Measurements from ENCODE around the gene PDCD7. TPM values are rescaled to one million over a fixed set of nuclear protein-coding genes. Genes with fewer than 3 reads are reported as not detected.

The PDCD7 gene
- total and polyA plus RNA-seq, 5 experiments from 2014 or later, result 13.1 to 44.1 (median 19.4) TPM

DNA sequence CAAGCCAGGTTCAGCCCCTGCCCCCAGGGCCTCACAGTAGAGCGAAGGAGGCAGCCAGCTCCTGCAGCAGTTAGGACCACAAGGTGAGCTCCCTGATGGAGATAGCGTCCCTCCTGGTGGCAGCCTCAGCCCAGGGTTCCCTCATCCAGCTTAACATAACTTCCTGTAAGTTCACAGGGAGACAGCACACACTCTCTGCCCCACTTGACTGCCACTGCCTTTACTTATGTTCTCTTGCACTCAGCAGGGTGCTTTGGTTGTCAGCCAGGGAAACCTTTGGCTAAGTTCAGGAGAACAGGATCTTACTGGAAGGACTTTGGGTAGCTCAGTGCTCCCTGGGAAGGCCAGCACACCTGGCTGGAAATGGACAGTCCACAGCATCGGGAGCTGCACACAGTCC is 46.2 kb downstream of the PDCD7 start:
- peaks cover 6 to 7% (median 6%) of the 10 kb centered on the region in 4 donors for H3K4me1 Mint-ChIP-seq
- peaks cover 6 to 8% (median 7%) of the 10 kb centered on the region in 5 donors for H3K27me3 Mint-ChIP-seq
- ATAC-seq (no peak), DNase-seq (peak in 1 of 10 donors; percentile 28)
- no peaks in the 10 kb centered on the region for H3K9me3 Mint-ChIP-seq
- no peak overlapping the region for H3K4me3 Mint-ChIP-seq
- peak overlapping the region in 2 of 10 donors; percentile 51 to 86 for H3K27ac Mint-ChIP-seq
- H3K36me3 Mint-ChIP-seq, result peaks cover 0 to 4% (median 0%) of the 10 kb centered on the region in 3 donors
- POLR2A ChIA-PET, result interaction anchor here (0.9 kb wide), 1 partner anchor 9 kb away, joined by 3 read pairs; no protein-coding TSS in a partner anchor

DNA sequence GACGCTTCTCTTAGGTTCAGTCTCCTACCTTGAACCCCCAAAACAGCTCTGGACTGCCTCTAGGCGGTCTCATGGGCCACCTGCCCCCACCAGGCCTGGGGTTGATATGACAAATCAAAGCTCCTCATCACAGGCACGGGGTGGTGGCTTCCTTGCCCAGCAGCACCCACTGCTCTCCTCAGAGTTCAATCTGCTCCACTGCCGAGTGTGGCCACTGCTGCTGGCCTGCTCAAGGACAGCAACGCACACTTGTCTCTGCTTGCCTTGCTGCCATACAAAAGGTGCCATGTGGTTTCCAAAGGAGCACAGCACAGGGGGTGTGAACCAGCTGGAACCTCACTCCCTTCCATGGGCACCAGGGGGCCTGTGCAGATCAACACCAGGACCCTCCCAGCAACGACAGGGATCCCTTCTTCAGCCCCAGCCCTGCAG is 46.9 kb downstream of the PDCD7 start:
- POLR2A ChIA-PET, result interaction anchor here (0.9 kb wide), 1 partner anchor 8 kb away, joined by 3 read pairs; no protein-coding TSS in a partner anchor
- Mint-ChIP-seq H3K9me3 (no peaks in the 10 kb centered on the region), H3K27ac (peak overlapping the region in 3 of 10 donors; percentile 22 to 86 (median 22)), H3K36me3 (peaks cover 0 to 4% (median 0%) of the 10 kb centered on the region in 3 donors), H3K27me3 (peaks cover 7 to 14% (median 9%) of the 10 kb centered on the region in 5 donors), H3K4me3 (no peak overlapping the region), H3K4me1 (peaks cover 10 to 14% (median 12%) of the 10 kb centered on the region in 4 donors)
- DNase-seq (no peak), ATAC-seq (peak; percentile 34 to 37)

DNA sequence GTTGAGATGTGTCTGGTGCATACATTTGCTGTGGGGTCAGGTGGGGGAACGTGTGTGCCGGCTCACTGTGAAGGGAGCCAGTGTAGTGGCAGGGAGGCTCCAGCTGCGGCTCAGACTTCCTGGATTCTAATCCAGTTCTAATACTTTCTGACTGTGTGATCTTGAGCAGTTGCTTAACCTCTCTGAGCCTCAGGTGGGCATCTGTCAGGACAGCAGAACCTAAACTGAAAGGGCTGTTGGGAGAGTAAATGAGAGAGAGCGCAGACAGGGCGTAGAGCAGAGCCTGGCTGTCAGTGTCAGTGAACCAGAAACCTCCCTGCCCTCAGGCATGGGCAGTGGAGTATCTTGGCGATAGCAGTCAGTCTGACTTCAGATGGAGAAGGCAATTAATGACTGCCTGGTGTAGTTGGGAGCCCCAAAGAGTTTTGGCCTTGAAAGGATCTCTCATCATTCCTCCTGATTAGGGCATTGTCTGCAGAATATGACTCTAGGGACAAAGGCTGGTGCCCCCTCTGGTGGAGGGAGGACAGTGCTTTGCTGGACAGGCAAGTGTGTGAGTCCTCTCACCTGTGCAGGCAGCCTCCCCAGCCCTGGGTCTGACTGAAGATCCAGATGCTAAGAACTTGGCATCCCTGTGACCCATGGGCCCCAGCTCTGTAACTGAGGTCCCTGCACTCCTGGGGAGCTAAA is 47.5 kb downstream of the PDCD7 start:
- H3K9me3 Mint-ChIP-seq, result no peaks in the 10 kb centered on the region
- POLR2A ChIA-PET, result interaction anchor here (0.9 kb wide), 1 partner anchor 8 kb away, joined by 3 read pairs; no protein-coding TSS in a partner anchor
- DNase-seq, result peak in 1 of 10 donors; percentile 4
- peak in 1 of 2 donors; percentile 46 for ATAC-seq
- H3K4me3 Mint-ChIP-seq, result no peak overlapping the region
- peaks cover 0 to 4% (median 0%) of the 10 kb centered on the region in 3 donors for H3K36me3 Mint-ChIP-seq
- H3K4me1 Mint-ChIP-seq, result peaks cover 12 to 17% (median 14%) of the 10 kb centered on the region in 4 donors
- peak overlapping the region in 2 of 10 donors; percentile 20 to 33 for H3K27ac Mint-ChIP-seq
- H3K27me3 Mint-ChIP-seq, result peaks cover 7 to 16% (median 9%) of the 10 kb centered on the region in 5 donors

DNA sequence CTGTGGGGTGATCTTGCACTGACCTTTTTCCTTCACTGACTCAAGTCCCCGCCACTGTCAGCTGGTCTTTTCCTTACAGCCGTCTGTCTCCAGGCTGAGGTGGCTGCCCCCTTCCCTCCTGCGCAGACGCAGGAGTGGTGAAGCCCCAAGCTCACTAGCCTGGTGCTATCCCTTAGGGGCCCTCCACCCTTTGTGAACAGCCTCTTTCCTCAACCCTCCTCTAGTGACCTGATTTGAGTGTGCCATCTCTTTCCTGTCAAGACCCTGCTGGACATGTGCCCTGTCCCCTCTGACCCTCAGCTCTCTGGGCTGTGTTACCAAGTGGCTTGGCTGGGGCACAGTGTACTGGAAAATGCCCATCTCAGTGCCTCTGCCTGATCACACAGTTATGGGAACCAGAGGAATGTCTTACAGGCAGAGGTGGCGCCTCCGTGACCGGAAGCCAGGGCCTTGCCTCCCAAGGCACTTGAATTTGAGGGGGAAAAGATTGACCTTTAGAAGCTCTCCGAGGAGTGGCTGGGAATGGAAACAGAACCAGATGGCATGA is 48.3 kb downstream of the PDCD7 start:
- Mint-ChIP-seq H3K36me3 (peaks cover 0 to 4% (median 0%) of the 10 kb centered on the region in 3 donors), H3K27ac (peak overlapping the region in 1 of 10 donors; percentile 20), H3K9me3 (no peaks in the 10 kb centered on the region), H3K4me3 (no peak overlapping the region), H3K27me3 (peaks cover 7 to 22% (median 9%) of the 10 kb centered on the region in 5 donors), H3K4me1 (peaks cover 12 to 17% (median 14%) of the 10 kb centered on the region in 4 donors)
- ATAC-seq (no peak), DNase-seq (no peak)
- POLR2A ChIA-PET, result no interaction called here

DNA sequence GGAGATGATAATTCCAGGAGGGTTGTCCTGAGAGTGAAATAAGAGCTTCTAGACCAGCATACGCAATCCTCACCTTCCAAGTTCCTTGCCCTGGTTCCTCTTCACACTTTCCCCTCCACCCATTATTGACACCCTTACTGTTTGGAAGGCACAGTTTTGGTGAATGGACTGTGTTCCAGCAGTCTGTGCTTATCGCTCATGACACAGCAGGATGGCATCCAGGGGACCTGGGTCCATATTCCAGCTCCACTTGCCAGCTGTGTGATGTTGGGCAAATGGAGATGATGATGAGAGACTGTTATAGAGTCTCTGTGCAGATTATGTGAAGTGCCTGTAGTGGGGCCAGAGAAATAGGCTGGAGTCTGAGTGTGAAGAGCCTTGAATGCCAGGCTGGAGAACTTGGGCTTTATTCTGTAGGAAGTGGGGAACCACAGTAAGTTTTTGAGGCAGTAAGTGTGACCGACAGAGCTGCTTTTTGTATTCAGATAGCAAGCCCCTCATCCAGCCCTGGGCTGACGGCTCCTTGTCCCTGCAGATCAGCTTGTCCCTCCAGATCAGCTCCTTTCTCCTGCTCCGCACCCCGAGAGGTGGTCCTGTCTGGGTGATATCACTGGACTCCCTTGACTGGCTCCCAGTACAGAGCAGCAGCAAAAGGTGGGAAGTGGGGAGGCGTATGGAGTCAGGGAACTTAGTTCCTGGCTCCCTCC is 49.0 kb downstream of the PDCD7 start:
- peaks cover 12 to 17% (median 14%) of the 10 kb centered on the region in 4 donors for H3K4me1 Mint-ChIP-seq
- H3K4me3 Mint-ChIP-seq, result no peak overlapping the region
- ATAC-seq (no peak), DNase-seq (no peak)
- no peaks in the 10 kb centered on the region for H3K9me3 Mint-ChIP-seq
- POLR2A ChIA-PET, result no interaction called here
- H3K27ac Mint-ChIP-seq, result no peak overlapping the region
- peaks cover 7 to 26% (median 9%) of the 10 kb centered on the region in 5 donors for H3K27me3 Mint-ChIP-seq
- peaks cover 0 to 4% (median 0%) of the 10 kb centered on the region in 3 donors for H3K36me3 Mint-ChIP-seq

DNA sequence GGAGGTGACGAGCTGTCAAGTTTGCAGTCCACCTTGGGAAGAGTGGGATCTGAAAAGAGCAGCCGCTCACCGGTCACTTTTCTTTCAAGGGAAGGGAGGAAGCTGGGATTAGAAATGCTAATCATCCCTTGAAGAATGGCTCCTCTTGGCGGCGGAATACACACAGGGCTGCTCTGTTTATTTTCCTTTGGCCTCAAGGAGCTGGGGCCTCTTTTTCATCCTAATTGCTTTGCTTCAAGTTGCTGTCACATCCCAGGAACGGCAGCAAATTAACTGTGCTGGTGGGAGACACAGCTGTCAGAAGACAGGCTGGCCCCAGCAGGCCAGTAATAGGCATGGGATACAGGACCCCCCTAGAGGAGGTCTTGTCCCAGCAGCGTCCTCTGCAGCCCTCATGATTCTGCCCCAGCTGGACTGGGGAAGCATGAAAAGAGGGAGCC is 50.3 kb downstream of the PDCD7 start:
- no peak for ATAC-seq

DNA sequence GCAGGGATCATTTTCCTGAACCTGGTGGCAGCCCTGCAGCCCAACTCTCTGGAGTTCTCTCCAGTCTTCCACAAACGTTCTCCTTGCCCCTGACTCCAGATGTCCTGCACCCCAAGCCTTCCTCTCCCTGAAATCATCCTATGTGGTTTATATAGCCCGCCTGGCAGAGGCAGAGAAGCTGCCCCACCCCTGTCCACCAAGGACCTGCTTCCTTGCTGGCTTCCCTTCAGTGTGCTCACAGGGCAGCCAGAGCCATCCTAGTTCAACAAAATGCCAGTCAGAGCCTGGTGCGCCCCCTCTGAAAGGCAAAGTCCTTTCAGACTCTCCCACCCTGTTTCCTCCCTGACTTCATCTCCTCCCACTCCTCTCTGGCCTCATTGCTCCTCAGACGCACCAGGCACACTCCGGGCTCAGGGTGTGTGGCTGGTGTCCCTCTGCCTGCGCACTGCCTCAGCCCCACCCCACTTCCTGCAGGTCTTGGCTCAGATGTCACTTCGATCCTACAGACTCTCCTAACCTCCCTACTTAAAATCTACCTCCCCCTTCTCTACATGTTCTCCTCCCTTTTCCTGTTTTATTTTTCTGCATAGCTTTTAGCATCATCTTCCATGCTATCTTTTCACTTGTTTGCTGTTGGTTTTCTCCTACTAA is 51.2 kb downstream of the PDCD7 start:
- POLR2A ChIA-PET, result no interaction called here
- peaks cover 17 to 47% (median 22%) of the 10 kb centered on the region in 5 donors for H3K27me3 Mint-ChIP-seq
- ATAC-seq (peak; percentile 76 to 86), DNase-seq (peak in 4 of 10 donors; percentile 4 to 20 (median 12))
- H3K27ac Mint-ChIP-seq, result peak overlapping the region in 7 of 10 donors; percentile 32 to 88 (median 60)
- no peaks in the 10 kb centered on the region for H3K9me3 Mint-ChIP-seq
- peaks cover 0 to 5% (median 0%) of the 10 kb centered on the region in 3 donors for H3K36me3 Mint-ChIP-seq
- H3K4me3 Mint-ChIP-seq, result peak overlapping the region in 8 of 10 donors; percentile 22 to 69 (median 61)
- H3K4me1 Mint-ChIP-seq, result peaks cover 16 to 23% (median 20%) of the 10 kb centered on the region in 4 donors

More for the DNA sequence above, 50.3 kb downstream of the PDCD7 start:
- Mint-ChIP-seq H3K27ac (peak overlapping the region in 2 of 10 donors; percentile 20 to 88), H3K36me3 (peaks cover 0 to 3% (median 0%) of the 10 kb centered on the region in 3 donors), H3K27me3 (peaks cover 15 to 39% (median 16%) of the 10 kb centered on the region in 5 donors), H3K9me3 (no peaks in the 10 kb centered on the region), H3K4me3 (no peak overlapping the region), H3K4me1 (peaks cover 12 to 17% (median 14%) of the 10 kb centered on the region in 4 donors)
- POLR2A ChIA-PET, result no interaction called here
- no peak for DNase-seq

DNA sequence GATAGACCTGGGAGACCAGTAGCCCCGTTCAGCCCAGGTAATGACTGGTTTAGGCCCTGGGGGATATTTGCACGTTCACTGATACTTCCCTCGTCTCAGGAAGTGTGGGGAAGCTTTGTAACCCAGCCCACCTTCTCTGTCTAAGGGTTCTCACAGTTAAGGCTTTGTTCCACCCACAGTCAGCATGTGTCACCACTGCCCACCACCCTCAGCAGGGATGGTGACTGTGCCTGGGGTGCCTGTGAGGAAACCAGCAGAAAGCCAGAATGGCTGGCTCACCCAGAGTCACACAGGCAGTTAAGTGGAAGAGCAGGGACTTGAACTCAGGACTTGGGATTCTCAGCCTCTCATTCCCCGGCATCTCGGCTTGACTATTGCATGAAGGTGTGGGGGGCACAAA is 51.9 kb downstream of the PDCD7 start:
- no peak for ATAC-seq
- H3K9me3 Mint-ChIP-seq, result no peaks in the 10 kb centered on the region
- peak overlapping the region in 1 of 10 donors; percentile 5 for H3K27ac Mint-ChIP-seq
- H3K27me3 Mint-ChIP-seq, result peaks cover 17 to 47% (median 22%) of the 10 kb centered on the region in 5 donors
- H3K4me3 Mint-ChIP-seq, result no peak overlapping the region
- H3K4me1 Mint-ChIP-seq, result peaks cover 15 to 23% (median 19%) of the 10 kb centered on the region in 4 donors
- DNase-seq, result no peak
- peaks cover 0 to 5% (median 0%) of the 10 kb centered on the region in 3 donors for H3K36me3 Mint-ChIP-seq
- POLR2A ChIA-PET, result no interaction called here

DNA sequence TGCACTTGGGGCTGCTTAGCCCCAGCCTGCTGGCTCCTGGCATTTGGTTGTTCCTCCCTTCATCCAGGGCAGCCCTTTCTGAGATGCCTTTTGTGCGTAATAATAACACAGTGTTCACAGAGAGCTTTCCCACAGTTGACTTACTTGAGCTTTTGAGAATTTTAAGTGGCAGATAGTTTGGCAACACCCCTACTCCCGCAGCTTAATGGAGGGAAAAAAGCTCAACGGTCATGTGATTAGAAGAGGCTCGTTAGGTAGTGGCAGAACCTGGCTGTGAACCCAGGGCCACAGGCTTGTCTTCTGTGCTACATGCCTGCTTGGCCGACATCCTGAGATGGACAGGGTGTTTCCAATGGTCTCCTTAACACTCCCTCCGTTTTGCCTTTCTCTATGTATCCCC is 52.3 kb downstream of the PDCD7 start:
- Mint-ChIP-seq H3K4me3 (no peak overlapping the region), H3K27ac (peak overlapping the region in 1 of 10 donors; percentile 5), H3K27me3 (peaks cover 20 to 49% (median 24%) of the 10 kb centered on the region in 5 donors), H3K36me3 (peaks cover 0 to 5% (median 0%) of the 10 kb centered on the region in 3 donors), H3K9me3 (no peaks in the 10 kb centered on the region), H3K4me1 (peaks cover 18 to 23% (median 21%) of the 10 kb centered on the region in 4 donors)
- POLR2A ChIA-PET, result no interaction called here
- DNase-seq (no peak), ATAC-seq (no peak)

DNA sequence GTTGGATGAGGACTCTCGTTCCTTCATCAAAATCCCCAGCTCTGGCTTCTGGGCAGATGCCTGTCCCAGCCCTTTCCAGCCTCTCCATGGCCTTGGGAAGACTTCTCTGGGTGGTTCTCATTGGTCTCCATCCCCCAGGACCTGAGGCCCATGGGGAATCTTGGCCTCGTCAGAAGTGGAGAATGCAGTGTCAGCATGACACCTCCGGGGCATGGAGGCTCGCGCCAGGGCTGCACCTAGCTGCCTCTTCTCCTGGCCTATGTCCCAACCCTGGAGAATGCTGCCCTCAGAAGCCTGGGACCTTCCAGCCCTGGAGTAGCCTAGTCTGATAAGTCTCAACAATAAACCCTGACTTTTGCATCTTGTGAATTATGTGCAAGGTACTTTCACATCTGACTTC is 54.0 kb downstream of the PDCD7 start:
- peaks cover 22 to 52% (median 29%) of the 10 kb centered on the region in 5 donors for H3K27me3 Mint-ChIP-seq
- POLR2A ChIA-PET, result no interaction called here

DNA sequence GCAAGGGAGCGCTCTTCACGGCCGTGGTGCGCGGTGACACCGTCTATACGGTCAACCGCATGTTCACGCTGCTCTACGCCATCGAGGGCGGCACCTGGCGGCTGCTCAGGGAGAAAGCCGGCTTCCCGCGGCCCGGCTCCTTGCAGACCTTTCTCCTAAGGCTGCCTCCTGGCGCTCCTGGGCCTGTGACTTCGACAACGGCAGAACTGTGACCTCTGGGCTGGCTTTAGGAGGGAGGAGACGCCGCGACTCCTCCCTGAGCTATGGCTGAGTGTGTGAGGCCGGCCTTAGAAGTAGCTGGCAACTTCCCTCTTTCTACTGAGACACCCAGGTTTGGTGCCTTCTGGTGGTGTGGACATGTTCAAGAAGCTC is 55.6 kb downstream of the PDCD7 start:
- Mint-ChIP-seq H3K4me1 (peaks cover 18 to 23% (median 21%) of the 10 kb centered on the region in 4 donors), H3K27me3 (peaks cover 21 to 50% (median 29%) of the 10 kb centered on the region in 5 donors), H3K27ac (peak overlapping the region in 1 of 10 donors; percentile 12), H3K4me3 (peak overlapping the region in 8 of 10 donors; percentile 4 to 73 (median 44)), H3K9me3 (no peaks in the 10 kb centered on the region), H3K36me3 (peaks cover 0 to 5% (median 0%) of the 10 kb centered on the region in 3 donors)
- ATAC-seq (peak; percentile 58 to 70), DNase-seq (peak in 8 of 10 donors; percentile 10 to 53 (median 41))
- POLR2A ChIA-PET, result interaction anchor here (1.0 kb wide), 1 partner anchor 9 kb away, joined by 3 read pairs; no protein-coding TSS in a partner anchor

More for the DNA sequence above, 54.0 kb downstream of the PDCD7 start:
- no peak for DNase-seq
- Mint-ChIP-seq H3K9me3 (no peaks in the 10 kb centered on the region), H3K4me3 (no peak overlapping the region), H3K36me3 (peaks cover 0 to 5% (median 0%) of the 10 kb centered on the region in 3 donors), H3K27ac (no peak overlapping the region), H3K4me1 (peaks cover 18 to 23% (median 22%) of the 10 kb centered on the region in 4 donors)
- ATAC-seq, result no peak
